Activated CD8-positive, alpha-beta T cell treated with anti-CD3 and anti-CD28 coated beads for 36 hours (primary cell): ENCODE results near the gene IL1RN. TPM values are rescaled to one million over a fixed set of nuclear protein-coding genes. Genes with fewer than 3 reads are reported as not detected.

Experiments
- ATAC-seq: fragments of 200-7000 bp; cut with Tn5 transposase; one replicate; pipeline ENCODE4 v1.10.0; 2021; ENCODE audit warnings: mild to moderate bottlenecking, moderate library complexity
- CTCF ChIA-PET: fragments of 350-600 bp; sonication (Branson Sonifier 250); formaldehyde crosslinking; loops from one replicate; lab custom pipeline; 2021; ENCODE audit warnings: antibody characterized with exemption; lab: Charles Lee
- POLR2A ChIA-PET: fragments of 350-600 bp; sonication (Branson Sonifier 250); formaldehyde crosslinking; loops from one replicate; lab custom pipeline; 2021; ENCODE audit warnings: antibody characterized with exemption; lab: Charles Lee
- DNase-seq: peaks from one replicate; pipeline ENCODE4 v3.0.0-alpha.2; 2020
- H3K27ac Mint-ChIP-seq: one replicate; pipeline ENCODE4 v1.8.0; 2021; ENCODE audit warnings: mild to moderate bottlenecking, mixed read lengths
- H3K27me3 Mint-ChIP-seq: one replicate; pipeline ENCODE4 v1.8.0; 2021; ENCODE audit warnings: mixed read lengths
- H3K36me3 Mint-ChIP-seq: one replicate; pipeline ENCODE4 v1.8.0; 2021; ENCODE audit warnings: low read depth, mixed read lengths
- H3K4me1 Mint-ChIP-seq: one replicate; pipeline ENCODE4 v1.8.0; 2021; ENCODE audit warnings: low read depth, mixed read lengths
- H3K4me3 Mint-ChIP-seq: one replicate; pipeline ENCODE4 v1.8.0; 2021; ENCODE audit warnings: mild to moderate bottlenecking, moderate library complexity, mixed read lengths
- H3K9me3 Mint-ChIP-seq: one replicate; pipeline ENCODE4 v1.8.0; 2021; ENCODE audit warnings: mixed read lengths
- CTCF ChIP-seq: fragments of 200-600 bp; IDR thresholded peaks from one replicate; pipeline ENCODE4 v1.8.0; 2022; ENCODE audit warnings: antibody characterized with exemption, mild to moderate bottlenecking
- intact Hi-C: fragments of 100-400 bp; cut with micrococcal nuclease; formaldehyde crosslinking; loops from one replicate; pipeline ENCODE4 v1.10.0; 2022
- total RNA-seq, 2 experiments: library from RNA; stranded (reverse); gene quantifications; one replicate each; pipeline ENCODE4 v1.2.3, GENCODE V29; 2021

Gene IL1RN
- total RNA-seq, 2 experiments from 2014 or later = 0.50 to 0.85 TPM

- intact Hi-C loops = no loop called here
- Mint-ChIP-seq H3K36me3 (no peaks in the 10 kb centered on the region), H3K4me1 (peaks cover 8% of the 10 kb centered on the region), H3K4me3 (no peak overlapping the region), H3K27me3 (no peaks in the 10 kb centered on the region), H3K27ac (no peak overlapping the region), H3K9me3 (no peaks in the 10 kb centered on the region)
- ChIA-PET CTCF (interaction anchor here (1.1 to 12.3 kb wide), 6 partner anchors 37 to 289 kb away, joined by 3 to 190 read pairs (median 6); no protein-coding TSS in a partner anchor), POLR2A (interaction anchor here (0.6 kb wide), 2 partner anchors 11 to 530 kb away, joined by 3 read pairs; no protein-coding TSS in a partner anchor)
- TF ChIP-seq CTCF = no peak
- ATAC-seq (no peak), DNase-seq (no peak)
These were observed 45.7 kb upstream of the IL1RN start for GRCh38 chr2:113081488-113082210.

- no peaks in the 10 kb centered on the region for H3K36me3 Mint-ChIP-seq
- ChIA-PET CTCF (interaction anchor here (0.8 to 12.3 kb wide), 6 partner anchors 11 to 124 kb away, joined by 3 to 190 read pairs (median 4); no protein-coding TSS in a partner anchor), POLR2A (interaction anchor here (1.0 kb wide), 1 partner anchor 292 kb away, joined by 3 read pairs; no protein-coding TSS in a partner anchor)
- no peak overlapping the region for H3K27ac Mint-ChIP-seq
- no peak for TF ChIP-seq CTCF
- DNase-seq = no peak
- peaks cover 3% of the 10 kb centered on the region for H3K9me3 Mint-ChIP-seq
- H3K4me3 Mint-ChIP-seq = no peak overlapping the region
- intact Hi-C loops = no loop called here
- no peaks in the 10 kb centered on the region for H3K27me3 Mint-ChIP-seq
- H3K4me1 Mint-ChIP-seq = peaks cover 8% of the 10 kb centered on the region
- ATAC-seq = no peak
These were observed 44.1 kb upstream of the IL1RN start for GRCh38 chr2:113083296-113083695.

GRCh38 chr2:113084249-113085000 is 43.0 kb upstream of the IL1RN start:
- no peak overlapping the region for H3K27ac Mint-ChIP-seq
- peak; percentile 69 for ATAC-seq
- intact Hi-C loops = loop anchor here (1.0 kb wide), 1 partner anchor 53 kb away; no protein-coding TSS in a partner anchor
- no peaks in the 10 kb centered on the region for H3K27me3 Mint-ChIP-seq
- peaks cover 3% of the 10 kb centered on the region for H3K9me3 Mint-ChIP-seq
- H3K36me3 Mint-ChIP-seq = no peaks in the 10 kb centered on the region
- DNase-seq = peak; percentile 33
- no peak overlapping the region for H3K4me3 Mint-ChIP-seq
- TF ChIP-seq CTCF = peak; percentile 66
- POLR2A ChIA-PET = no interaction called here
- CTCF ChIA-PET = interaction anchor here (0.6 to 12.3 kb wide), 11 partner anchors 9 to 286 kb away, joined by 3 to 190 read pairs (median 4); no protein-coding TSS in a partner anchor
- H3K4me1 Mint-ChIP-seq = peaks cover 8% of the 10 kb centered on the region

- ATAC-seq = no peak
- H3K4me3 Mint-ChIP-seq = no peak overlapping the region
- ChIA-PET POLR2A (no interaction called here), CTCF (interaction anchor here (0.6 to 12.3 kb wide), 10 partner anchors 10 to 119 kb away, joined by 3 to 190 read pairs (median 4); no protein-coding TSS in a partner anchor)
- H3K36me3 Mint-ChIP-seq = no peaks in the 10 kb centered on the region
- intact Hi-C loops = no loop called here
- DNase-seq = no peak
- peaks cover 8% of the 10 kb centered on the region for H3K4me1 Mint-ChIP-seq
- no peak for TF ChIP-seq CTCF
- H3K27ac Mint-ChIP-seq = no peak overlapping the region
- no peaks in the 10 kb centered on the region for H3K27me3 Mint-ChIP-seq
- peaks cover 3% of the 10 kb centered on the region for H3K9me3 Mint-ChIP-seq
These were observed 41.9 kb upstream of the IL1RN start for GRCh38 chr2:113085542-113085941.
